Kidney epithelial cell (primary cell): ENCODE results near the gene PEA15. TPM values are rescaled to one million over a fixed set of nuclear protein-coding genes. Genes with fewer than 3 reads are reported as not detected.

ENCODE experiments used
- DNase-seq: peaks from one replicate; pipeline ENCODE4 v3.0.0-alpha.2; 2010; ENCODE audit warnings: low read depth
- H3K27me3 ChIP-seq: 2 replicates; pipeline ENCODE4 v1.6.0; 2011; ENCODE audit warnings: low read length; ENCODE audit not compliant: control insufficient read depth, insufficient read depth
- H3K36me3 ChIP-seq: 2 replicates; pipeline ENCODE4 v1.5.1; 2011; ENCODE audit warnings: low read length; ENCODE audit not compliant: control insufficient read depth, insufficient read depth
- H3K4me3 ChIP-seq: 2 replicates; pipeline ENCODE4 v1.5.1; 2011; ENCODE audit warnings: low read depth, mild to moderate bottlenecking, control low read depth, low read length
- total RNA-seq: library from RNA; depleted of rRNA; stranded (reverse); fragments of >200 nt; gene quantifications from 2 replicates; pipeline ENCODE4 v1.2.3, GENCODE V29; 2015
- TF ChIP-seq, protein P1 (sequence below): IDR thresholded peaks from 2 replicates; pipeline ENCODE4 v1.5.1; 2011; ENCODE audit warnings: mild to moderate bottlenecking, moderate library complexity, low read length, control low read depth, inconsistent platforms; ENCODE audit not compliant: insufficient read depth, poor library complexity, severe bottlenecking

Gene PEA15
- total RNA-seq, 1 donor from 2014 or later = 139 TPM

DNA sequence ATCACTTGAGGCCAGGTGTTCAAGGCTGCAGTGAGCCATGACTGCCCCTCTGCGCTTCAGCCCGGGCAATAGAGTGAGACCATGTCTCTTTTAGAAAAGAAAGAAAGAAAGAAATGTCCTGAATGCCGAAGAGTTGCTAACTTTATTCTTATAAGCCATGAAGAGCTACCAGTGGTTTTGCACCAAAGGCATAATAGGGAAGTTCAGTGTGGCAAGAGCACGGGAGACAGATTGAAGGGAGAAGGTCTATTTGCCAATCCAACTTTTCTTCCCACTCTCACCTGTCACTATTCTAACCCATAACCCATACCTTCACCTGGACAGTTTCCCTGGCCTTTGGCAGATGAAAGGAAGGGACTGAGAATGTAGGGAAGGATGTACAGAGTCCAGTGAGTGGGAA is 4.4 kb upstream of the PEA15 start:
- no peaks in the 10 kb centered on the region for H3K36me3 ChIP-seq
- no peaks in the 10 kb centered on the region for H3K27me3 ChIP-seq
- TF ChIP-seq, protein P1, sequence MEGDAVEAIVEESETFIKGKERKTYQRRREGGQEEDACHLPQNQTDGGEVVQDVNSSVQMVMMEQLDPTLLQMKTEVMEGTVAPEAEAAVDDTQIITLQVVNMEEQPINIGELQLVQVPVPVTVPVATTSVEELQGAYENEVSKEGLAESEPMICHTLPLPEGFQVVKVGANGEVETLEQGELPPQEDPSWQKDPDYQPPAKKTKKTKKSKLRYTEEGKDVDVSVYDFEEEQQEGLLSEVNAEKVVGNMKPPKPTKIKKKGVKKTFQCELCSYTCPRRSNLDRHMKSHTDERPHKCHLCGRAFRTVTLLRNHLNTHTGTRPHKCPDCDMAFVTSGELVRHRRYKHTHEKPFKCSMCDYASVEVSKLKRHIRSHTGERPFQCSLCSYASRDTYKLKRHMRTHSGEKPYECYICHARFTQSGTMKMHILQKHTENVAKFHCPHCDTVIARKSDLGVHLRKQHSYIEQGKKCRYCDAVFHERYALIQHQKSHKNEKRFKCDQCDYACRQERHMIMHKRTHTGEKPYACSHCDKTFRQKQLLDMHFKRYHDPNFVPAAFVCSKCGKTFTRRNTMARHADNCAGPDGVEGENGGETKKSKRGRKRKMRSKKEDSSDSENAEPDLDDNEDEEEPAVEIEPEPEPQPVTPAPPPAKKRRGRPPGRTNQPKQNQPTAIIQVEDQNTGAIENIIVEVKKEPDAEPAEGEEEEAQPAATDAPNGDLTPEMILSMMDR = no peak
- DNase-seq = no peak
- no peak overlapping the region for H3K4me3 ChIP-seq

- Histone ChIP-seq H3K36me3 (peaks cover 3% of the 10 kb centered on the region), H3K27me3 (no peaks in the 10 kb centered on the region), H3K4me3 (peak overlapping the region; percentile 27)
- DNase-seq = no peak
- TF ChIP-seq, protein P1 = no peak
Measured at GRCh38 chr1:160204526-160205241, 500 bp upstream of the PEA15 start.

DNA sequence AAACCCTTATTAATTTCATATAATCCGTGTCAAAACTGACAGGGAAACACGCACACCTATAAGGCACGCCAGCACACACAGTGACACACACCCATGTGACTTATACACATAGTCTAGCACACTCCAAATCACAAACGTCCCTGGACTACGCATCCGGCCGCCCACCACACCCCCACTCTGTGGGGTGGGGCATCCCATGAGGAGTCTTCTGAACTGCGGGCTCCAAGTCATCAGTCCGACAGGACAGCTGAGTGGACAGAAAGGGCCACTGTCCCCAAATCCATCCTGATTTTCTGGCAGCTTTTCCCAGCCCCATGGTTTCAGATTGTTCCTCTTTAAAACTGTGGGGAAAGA is 829 bp downstream of the PEA15 start:
- Histone ChIP-seq H3K4me3 (peak overlapping the region; percentile 88), H3K27me3 (no peaks in the 10 kb centered on the region), H3K36me3 (peaks cover 3% of the 10 kb centered on the region)
- DNase-seq = peak; percentile 18
- TF ChIP-seq, protein P1 = no peak

- Histone ChIP-seq H3K4me3 (peak overlapping the region; percentile 88), H3K27me3 (no peaks in the 10 kb centered on the region), H3K36me3 (peaks cover 3% of the 10 kb centered on the region)
- peak; percentile 75 for DNase-seq
- TF ChIP-seq, protein P1 = no peak
Measured at GRCh38 chr1:160206421-160207117, 1.4 kb downstream of the PEA15 start.

DNA sequence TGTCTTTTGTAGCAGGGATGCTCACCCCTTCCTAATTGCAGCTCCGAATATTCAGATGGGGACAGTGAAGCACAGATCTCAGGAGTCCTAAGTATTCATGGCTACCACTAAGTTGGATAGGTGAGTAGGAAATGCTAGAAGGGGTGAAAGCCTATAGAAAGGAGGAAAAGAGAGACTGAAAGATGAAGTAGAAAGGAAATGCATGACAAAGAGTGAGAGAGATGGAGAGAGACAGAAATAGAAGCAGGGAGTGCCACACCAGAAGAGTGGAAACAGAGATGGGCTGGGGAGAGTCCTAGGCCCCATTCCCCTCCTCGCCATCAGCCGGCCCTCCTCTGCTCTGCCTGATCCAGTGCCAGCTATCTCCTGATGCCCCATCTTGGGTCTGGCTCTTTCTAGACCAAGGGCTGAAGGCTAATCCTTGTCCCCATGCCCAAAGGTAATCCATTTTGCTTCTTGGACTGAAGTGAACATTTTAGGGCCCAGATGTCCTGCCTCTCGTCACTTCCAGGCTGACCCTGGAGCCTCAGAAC is 2.0 kb downstream of the PEA15 start:
- TF ChIP-seq, protein P1 = no peak
- H3K4me3 ChIP-seq = no peak overlapping the region
- no peak for DNase-seq
- H3K36me3 ChIP-seq = peaks cover 3% of the 10 kb centered on the region
- no peaks in the 10 kb centered on the region for H3K27me3 ChIP-seq
